HG02938 (cell line): ENCODE results near the gene AZU1.
"Not testable (repeated sequence)": the region's sequence is repeated elsewhere in the genome, so short reads cannot be mapped to it uniquely, and the experiment has no call there.

Experiments
- ATAC-seq: cut with Tn5 transposase; IDR thresholded peaks from one replicate; pipeline ENCODE4 v1.9.1; 2021; ENCODE audit warnings: mild to moderate bottlenecking, moderate library complexity; ENCODE audit not compliant: unreplicated experiment

The AZU1 gene

DNA sequence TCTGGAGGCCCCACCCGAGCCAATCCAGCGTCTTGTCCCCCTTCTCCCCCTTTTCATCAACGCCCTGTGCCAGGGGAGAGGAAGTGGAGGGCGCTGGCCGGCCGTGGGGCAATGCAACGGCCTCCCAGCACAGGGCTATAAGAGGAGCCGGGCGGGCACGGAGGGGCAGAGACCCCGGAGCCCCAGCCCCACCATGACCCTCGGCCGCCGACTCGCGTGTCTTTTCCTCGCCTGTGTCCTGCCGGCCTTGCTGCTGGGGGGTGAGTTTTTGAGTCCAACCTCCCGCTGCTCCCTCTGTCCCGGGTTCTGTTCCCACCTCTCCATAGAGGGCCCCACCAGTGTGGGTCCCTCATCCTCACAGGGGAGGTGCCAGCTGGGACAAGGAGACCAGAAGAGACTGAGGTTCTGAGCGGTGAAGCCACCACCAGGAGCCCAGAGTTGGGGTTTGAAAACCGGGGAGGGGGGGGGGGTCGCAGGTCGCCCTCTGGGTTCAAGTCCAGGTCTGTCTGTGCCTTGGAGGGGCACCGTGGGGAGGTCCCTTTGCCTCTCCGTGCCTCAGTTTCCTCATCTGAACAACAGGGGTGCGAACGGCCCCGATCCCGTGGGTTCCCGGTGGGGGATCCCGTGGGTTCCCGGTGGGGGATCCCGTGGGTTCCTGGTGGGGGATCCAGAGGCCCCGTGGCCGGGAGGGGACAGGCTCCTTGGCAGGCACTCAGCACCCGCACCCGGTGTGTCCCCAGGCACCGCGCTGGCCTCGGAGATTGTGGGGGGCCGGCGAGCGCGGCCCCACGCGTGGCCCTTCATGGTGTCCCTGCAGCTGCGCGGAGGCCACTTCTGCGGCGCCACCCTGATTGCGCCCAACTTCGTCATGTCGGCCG lies 24.7 kb downstream of the AZU1 start, which contains the start of gene ELANE:
Gene ELANE (plus strand): TSS at position 168 of the 878 bp plus-strand sequence. CDS start 26 bp downstream, at position 194.
- ATAC-seq: no peak

- ATAC-seq: no peak
Measured at GRCh38 chr19:853014-853585, 25.5 kb downstream of the AZU1 start.

DNA sequence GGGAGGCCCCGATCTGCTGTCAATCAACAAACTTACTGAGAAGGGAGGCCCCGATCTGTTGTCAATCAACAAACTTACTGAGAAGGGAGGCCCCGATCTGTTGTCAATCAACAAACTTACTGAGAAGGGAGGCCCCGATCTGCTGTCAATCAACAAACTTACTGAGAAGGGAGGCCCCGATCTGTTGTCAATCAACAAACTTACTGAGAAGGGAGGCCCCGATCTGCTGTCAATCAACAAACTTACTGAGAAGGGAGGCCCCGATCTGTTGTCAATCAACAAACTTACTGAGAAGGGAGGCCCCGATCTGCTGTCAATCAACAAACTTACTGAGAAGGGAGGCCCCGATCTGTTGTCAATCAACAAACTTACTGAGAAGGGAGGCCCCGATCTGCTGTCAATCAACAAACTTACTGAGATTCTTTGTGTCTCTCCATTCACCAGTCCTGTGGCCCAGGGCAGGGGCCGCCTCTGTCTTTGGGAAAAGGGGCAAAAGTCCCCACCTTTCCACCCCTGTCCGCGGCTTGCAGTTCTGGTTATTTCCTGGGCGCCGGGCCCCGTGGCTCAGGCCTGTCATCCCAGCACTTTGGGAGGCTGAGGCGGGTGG lies 26.1 kb downstream of the AZU1 start:
- ATAC-seq: not testable (repeated sequence)

DNA sequence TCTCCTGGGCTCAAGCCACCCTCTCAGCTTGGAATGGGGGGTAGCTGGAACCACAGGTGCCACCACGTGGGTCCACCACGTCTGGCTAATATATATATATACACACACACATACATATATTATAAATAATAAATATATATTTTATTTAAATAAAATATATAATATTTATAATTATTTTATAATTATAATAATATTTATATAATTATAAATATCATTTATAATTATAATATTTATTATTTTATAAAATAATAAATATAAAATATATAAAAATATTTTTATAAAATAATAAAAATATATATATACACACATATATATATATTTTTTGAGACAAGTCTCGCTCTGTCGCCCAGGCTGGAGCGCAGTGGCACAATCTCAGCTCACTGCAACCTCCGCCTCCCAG lies 26.9 kb downstream of the AZU1 start:
- no peak for ATAC-seq

- no peak for ATAC-seq
Measured at GRCh38 chr19:855142-855541, 27.5 kb downstream of the AZU1 start.

GRCh38 chr19:855566-856120 lies 28.0 kb downstream of the AZU1 start:
- ATAC-seq: no peak

- ATAC-seq: no peak
Measured at GRCh38 chr19:858284-858683, 30.6 kb downstream of the AZU1 start.

- no peak for ATAC-seq
Measured at GRCh38 chr19:858868-859843, 31.5 kb downstream of the AZU1 start, which contains the start of gene CFD. CFD (plus strand) TSS chr19:859664; CDS start chr19:859690, 26 bp downstream.

DNA sequence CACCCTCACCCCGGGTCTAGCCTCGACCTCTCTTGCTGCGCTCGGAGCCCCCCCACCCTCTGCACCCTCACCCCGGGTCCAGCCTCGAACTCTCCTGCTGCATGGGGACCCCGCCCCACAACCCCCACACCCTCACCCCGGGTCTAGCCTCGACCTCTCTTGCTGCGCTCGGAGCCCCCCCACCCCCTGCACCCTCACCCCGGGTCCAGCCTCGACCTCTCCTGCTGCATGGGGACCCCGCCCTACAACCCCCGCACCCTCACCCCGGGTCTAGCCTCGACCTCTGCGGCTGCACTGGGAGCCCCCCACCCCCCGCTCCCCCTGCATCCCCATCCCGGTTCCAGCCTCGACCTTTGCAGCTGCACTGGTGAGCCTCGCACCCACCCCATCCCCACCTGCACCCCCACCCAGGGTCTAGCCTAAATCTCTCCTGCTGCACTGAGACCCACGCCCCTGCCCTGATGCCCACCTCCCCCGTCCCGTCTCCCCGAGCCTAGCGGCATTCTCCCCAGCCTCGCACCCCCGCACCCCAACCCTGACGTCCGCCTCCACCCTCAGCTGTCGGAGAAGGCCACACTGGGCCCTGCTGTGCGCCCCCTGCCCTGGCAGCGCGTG lies 33.6 kb downstream of the AZU1 start:
- no peak for ATAC-seq

DNA sequence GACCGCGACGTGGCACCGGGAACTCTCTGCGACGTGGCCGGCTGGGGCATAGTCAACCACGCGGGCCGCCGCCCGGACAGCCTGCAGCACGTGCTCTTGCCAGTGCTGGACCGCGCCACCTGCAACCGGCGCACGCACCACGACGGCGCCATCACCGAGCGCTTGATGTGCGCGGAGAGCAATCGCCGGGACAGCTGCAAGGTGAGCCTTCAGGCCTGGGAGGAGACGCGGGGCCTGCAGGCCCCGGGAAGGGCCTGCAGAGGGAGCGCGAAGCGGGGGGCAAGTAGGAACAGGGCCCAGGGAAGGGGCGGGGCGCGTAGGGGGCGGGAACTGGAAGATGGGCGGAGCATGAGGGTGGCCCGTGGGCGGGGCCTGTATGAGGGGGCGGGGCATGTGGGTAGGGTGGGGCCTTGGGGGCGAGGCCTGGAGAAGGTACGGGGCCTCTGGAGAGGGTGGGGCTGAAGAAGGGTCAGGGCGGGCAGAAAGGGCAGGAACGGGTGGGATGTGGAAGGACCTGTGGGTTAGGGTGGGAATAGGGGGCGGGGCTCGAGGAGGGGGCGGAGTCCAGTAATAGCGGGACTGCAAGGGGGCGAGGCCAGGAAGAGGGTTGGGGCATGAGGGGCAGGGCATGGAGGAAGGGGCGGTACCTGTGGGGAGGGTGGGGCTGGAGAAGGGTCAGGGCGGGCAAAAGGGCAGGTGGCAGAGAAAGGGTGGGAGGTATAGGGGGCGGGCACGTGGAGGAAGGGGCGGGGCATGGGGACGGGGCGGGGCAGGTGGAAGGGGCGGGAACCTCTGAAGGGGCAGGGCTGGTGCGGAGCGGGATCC lies 34.3 kb downstream of the AZU1 start:
- no peak for ATAC-seq

GRCh38 chr19:862581-863314 lies 35.1 kb downstream of the AZU1 start:
- no peak for ATAC-seq

DNA sequence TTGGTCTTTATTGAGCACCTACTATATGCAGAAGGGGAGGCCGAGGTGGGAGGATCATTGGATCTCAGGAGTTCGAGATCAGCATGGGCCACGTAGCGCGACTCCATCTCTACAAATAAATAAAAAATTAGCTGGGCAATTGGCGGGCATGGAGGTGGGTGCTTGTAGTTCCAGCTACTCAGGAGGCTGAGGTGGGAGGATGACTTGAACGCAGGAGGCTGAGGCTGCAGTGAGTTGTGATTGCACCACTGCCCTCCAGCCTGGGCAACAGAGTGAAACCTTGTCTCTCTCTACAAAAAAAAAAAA lies 35.6 kb downstream of the AZU1 start:
- no peak for ATAC-seq

- no peak for ATAC-seq
Measured at GRCh38 chr19:866769-867300, 39.2 kb downstream of the AZU1 start.

DNA sequence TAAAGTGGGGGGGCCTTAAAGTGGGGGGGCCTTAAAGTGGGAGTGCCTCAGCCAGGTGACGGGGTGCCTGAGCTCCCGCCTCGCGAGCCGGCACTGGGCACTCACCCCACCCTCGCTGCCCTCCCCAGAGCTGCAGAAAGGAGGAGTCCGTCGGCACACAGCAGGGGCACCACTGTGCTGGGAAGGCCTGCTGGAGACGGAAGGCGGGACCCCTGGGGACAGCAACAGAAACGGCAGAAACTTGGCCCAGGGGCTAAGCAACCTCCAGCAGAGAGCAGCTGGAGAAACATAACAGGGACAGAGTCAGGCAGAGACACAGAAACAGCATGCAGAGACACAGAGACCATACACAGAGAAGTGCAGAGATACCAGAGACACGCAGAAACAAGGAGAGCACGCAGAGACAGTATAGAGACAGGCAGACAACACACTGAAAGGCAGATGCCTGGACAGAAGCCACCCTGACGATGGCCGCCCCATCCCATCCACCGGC lies 39.7 kb downstream of the AZU1 start:
- ATAC-seq: no peak

DNA sequence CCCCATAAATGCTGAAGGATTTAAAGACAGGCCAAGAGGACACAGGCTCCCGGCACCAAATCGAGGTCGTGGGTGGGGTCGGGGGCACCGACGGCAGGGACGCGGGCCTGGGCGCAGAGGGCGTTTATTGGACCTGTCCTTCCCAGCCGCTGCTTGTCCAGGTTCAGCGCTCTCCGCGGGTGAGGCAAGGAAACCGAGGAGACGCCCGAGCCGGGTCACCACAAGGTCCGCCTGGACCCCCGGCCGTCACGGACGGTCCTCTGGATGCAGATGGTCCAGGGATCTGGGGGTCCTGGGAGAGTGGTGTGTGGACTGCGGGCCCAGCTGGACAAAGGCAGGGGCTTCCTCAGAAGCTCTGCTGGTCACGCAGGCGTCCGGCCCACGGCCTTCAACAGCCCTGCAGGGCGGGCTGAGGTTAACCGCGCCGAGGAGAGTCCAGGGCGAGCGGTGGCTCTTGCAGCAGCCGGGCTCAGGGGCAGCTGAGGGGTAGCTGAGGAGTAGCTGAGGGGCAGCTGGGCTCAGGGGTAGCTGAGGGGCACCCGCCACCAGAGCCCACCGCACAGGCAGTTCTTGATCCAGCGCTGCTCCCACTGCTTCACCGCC lies 40.3 kb downstream of the AZU1 start:
- ATAC-seq: no peak

- ATAC-seq: no peak
Measured at GRCh38 chr19:868458-869244, 41.0 kb downstream of the AZU1 start.
